22Rv1 (cell line): ENCODE measurements around the gene TRAF1.

Source experiments
- CTCF ChIP-seq: fragments of 450-650 bp; IDR thresholded peaks from 2 replicates; pipeline ENCODE4 v1.5.1; 2017; ENCODE audit warnings: mild to moderate bottlenecking
- ZFX ChIP-seq: fragments of 450-650 bp; IDR thresholded peaks from 2 replicates; pipeline ENCODE4 v1.6.1; 2017; ENCODE audit warnings: antibody characterized with exemption, borderline replicate concordance

GRCh38 chr9:120971938-120972337 lies 45.3 kb upstream of the TRAF1 start:
- TF ChIP-seq CTCF, result no peak
- TF ChIP-seq ZFX, result no peak
